Kidney epithelial cell (primary cell): ENCODE results near the gene OR4C45. TPM values are rescaled to one million over a fixed set of nuclear protein-coding genes. Genes with fewer than 3 reads are reported as not detected.
"Not testable (repeated sequence)": the region's sequence is repeated elsewhere in the genome, so short reads cannot be mapped to it uniquely, and the experiment has no call there.

ENCODE experiments used
- DNase-seq: peaks from one replicate; pipeline ENCODE4 v3.0.0-alpha.2; 2010; ENCODE audit warnings: low read depth
- H3K27me3 ChIP-seq: 2 replicates; pipeline ENCODE4 v1.6.0; 2011; ENCODE audit warnings: low read length; ENCODE audit not compliant: control insufficient read depth, insufficient read depth
- H3K36me3 ChIP-seq: 2 replicates; pipeline ENCODE4 v1.5.1; 2011; ENCODE audit warnings: low read length; ENCODE audit not compliant: control insufficient read depth, insufficient read depth
- H3K4me3 ChIP-seq: 2 replicates; pipeline ENCODE4 v1.5.1; 2011; ENCODE audit warnings: low read depth, mild to moderate bottlenecking, control low read depth, low read length
- total RNA-seq: library from RNA; depleted of rRNA; stranded (reverse); fragments of >200 nt; gene quantifications from 2 replicates; pipeline ENCODE4 v1.2.3, GENCODE V29; 2015
- TF ChIP-seq, protein P1 (sequence below): IDR thresholded peaks from 2 replicates; pipeline ENCODE4 v1.5.1; 2011; ENCODE audit warnings: mild to moderate bottlenecking, moderate library complexity, low read length, control low read depth, inconsistent platforms; ENCODE audit not compliant: insufficient read depth, poor library complexity, severe bottlenecking

Gene OR4C45
- total RNA-seq, 1 donor from 2014 or later, result not detected

- Histone ChIP-seq H3K27me3 (no peaks in the 10 kb centered on the region), H3K36me3 (no peaks in the 10 kb centered on the region), H3K4me3 (no peak overlapping the region)
- TF ChIP-seq, protein P1, sequence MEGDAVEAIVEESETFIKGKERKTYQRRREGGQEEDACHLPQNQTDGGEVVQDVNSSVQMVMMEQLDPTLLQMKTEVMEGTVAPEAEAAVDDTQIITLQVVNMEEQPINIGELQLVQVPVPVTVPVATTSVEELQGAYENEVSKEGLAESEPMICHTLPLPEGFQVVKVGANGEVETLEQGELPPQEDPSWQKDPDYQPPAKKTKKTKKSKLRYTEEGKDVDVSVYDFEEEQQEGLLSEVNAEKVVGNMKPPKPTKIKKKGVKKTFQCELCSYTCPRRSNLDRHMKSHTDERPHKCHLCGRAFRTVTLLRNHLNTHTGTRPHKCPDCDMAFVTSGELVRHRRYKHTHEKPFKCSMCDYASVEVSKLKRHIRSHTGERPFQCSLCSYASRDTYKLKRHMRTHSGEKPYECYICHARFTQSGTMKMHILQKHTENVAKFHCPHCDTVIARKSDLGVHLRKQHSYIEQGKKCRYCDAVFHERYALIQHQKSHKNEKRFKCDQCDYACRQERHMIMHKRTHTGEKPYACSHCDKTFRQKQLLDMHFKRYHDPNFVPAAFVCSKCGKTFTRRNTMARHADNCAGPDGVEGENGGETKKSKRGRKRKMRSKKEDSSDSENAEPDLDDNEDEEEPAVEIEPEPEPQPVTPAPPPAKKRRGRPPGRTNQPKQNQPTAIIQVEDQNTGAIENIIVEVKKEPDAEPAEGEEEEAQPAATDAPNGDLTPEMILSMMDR, result no peak
- DNase-seq, result no peak
Observed at GRCh38 chr11:50075856-50076255, 43.2 kb downstream of the OR4C45 start.

GRCh38 chr11:50077526-50077925, 44.9 kb downstream of the OR4C45 start:
- no peak overlapping the region for H3K4me3 ChIP-seq

DNA sequence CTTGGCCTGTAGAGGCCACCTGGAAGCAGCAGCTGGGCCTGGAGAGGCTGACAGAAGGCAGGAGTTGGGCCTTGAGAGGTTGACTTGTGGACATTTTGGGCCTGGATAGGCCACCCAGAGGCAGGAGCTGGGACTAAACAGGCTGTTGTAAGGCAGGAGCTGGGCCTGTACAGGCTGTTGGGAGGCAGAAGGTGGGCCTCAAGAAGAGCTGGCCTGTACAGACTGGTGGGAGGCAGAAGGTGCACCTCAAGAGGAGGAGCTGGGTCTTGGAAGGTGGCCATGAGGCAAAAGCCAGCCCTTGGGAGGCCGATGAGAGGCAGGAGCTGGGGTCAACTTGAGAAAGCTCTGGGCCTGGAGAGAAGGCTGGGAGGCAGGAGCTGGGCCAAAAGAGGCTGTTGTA, 45.3 kb downstream of the OR4C45 start:
- DNase-seq, result no peak
- TF ChIP-seq, protein P1, result no peak
- no peaks in the 10 kb centered on the region for H3K27me3 ChIP-seq
- no peak overlapping the region for H3K4me3 ChIP-seq
- no peaks in the 10 kb centered on the region for H3K36me3 ChIP-seq

More at GRCh38 chr11:50077526-50077925, 44.9 kb downstream of the OR4C45 start:
- Histone ChIP-seq H3K36me3 (no peaks in the 10 kb centered on the region), H3K27me3 (no peaks in the 10 kb centered on the region)
- TF ChIP-seq, protein P1, result no peak
- DNase-seq, result no peak

GRCh38 chr11:50078946-50079345, 46.3 kb downstream of the OR4C45 start:
- not testable (repeated sequence) for H3K36me3 ChIP-seq, DNase-seq, H3K27me3 ChIP-seq, H3K4me3 ChIP-seq

GRCh38 chr11:50080256-50080655, 47.6 kb downstream of the OR4C45 start:
- Histone ChIP-seq H3K4me3 (no peak overlapping the region), H3K27me3 (no peaks in the 10 kb centered on the region), H3K36me3 (no peaks in the 10 kb centered on the region)
- TF ChIP-seq, protein P1, result no peak
- no peak for DNase-seq

Other genes starting within 250 kb of the OR4C45 start
- not detected in 2 replicates for gene OR4C13, start 80.5 kb upstream of the OR4C45 start, total RNA-seq
- gene OR4C12, start 50.3 kb upstream of the OR4C45 start, total RNA-seq, result not detected in 2 replicates